ENCODE results near the gene DNAJB9.
A peak's percentile ranks its signal among the peaks of the same experiment; 100 is the strongest.
"Not testable (repeated sequence)": the region's sequence is repeated elsewhere in the genome, so short reads cannot be mapped to it uniquely, and the experiment has no call there.

Gene DNAJB9

DNA sequence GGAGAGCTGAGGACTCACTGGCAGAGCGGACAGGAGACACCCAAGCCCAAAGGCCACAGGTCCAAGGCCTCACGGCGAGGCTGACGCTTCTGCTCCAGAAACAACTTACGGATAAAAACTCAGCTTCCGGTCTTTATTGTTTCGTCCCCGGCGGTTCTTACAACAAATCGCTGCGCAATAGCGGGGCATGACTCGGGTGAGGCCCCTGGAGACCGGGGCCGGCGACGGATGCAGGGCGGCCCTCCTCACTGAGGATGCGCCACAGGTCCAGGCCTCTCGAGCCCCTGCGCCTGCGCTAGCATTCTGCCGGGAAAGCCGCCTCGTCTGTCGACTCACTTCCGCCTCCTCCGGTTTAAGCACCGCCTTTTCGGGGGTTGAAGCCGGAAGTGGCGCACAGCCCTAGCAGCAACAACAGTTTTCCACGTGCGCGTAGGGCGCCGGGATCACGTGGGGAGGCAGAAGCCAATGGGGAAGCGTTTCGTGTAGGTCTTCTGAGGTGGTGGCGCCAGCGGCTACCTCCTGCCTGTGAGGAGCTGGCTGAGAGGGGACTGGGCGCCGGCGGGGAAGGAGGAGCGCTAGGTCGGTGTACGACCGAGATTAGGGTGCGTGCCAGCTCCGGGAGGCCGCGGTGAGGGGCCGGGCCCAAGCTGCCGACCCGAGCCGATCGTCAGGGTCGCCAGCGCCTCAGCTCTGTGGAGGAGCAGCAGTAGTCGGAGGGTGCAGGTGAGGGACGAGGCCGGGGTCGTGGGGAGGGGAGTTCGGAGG is at the start of gene DNAJB9, which contains the start of gene THAP5:
DNAJB9 (plus strand) TSS at position 494 of the 765 bp plus-strand sequence. CDS start 1,853 bp downstream, outside the sequence.
THAP5 (minus strand) TSS at position 326 of the 765 bp plus-strand sequence; CDS start at position 189, 137 bp downstream.
- DNase-seq, result peak; percentile 96

DNA sequence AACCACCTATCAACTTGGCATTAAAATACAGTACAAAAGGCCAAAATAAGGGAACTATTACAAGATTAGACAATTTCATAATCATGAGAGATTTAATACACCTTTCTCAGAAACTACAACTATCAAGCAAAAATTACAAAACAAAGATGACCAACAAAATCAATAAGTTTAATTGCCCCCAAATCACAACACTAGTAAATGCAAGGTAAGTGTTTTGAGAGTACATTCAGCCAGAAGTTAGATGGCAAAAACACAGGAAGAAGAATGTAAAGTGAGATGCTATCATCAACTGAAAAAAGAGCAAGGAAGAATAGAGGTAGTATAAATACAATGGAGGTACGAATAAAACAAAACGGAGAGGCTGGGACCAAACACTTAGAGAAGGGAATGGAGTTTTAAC is 46.9 kb upstream of the DNAJB9 start:
- no peak for DNase-seq

DNA sequence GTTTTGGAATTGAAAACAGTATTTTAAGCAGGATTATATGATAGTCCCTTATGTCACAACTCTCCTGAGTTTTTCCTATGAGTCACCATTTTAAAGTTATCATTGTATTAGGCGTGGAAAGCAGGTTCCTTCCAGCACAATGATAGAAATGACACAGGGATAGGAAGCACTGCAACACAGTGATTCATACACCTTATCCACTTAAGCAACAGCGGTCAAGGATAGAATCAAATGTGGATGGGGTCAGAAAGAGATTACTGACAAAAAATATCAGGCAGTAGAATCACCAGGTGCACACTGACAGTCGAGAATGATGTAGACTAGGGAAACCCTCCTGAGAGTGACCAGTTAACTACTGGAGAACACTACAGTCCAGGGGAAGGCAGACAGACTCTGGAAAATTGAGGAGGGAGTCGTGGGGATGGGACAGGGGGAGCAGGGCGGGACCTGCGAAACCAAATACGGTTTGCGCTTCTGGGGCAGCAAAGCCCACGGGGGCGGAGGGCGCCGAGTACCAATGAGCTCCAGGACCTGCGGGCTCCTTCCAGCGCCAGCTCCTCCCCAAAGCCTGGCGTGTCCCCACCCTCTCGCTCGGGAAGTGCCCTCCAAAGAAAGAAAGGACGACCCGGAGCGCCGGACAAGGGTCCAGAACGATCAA is 44.2 kb upstream of the DNAJB9 start:
- DNase-seq, result peak; percentile 72

- DNase-seq, result peak; percentile 97
Observed at GRCh38 chr7:108525985-108526767, 43.5 kb upstream of the DNAJB9 start, which contains the start of gene PNPLA8. Gene PNPLA8 (minus strand): TSS chr7:108526135. CDS start chr7:108515491, 10,644 bp downstream.

DNA sequence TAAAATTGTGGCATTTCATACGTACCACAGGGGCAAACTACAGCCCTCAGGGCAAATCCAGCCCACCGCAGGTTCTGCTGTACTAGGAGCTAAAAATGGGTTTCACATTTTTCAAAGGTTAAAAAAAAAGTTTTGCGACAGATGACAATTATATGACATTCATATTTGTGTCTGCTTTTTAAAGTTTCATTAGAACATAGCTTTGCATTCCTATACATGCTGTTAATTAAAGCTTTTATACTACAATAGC is 43.0 kb upstream of the DNAJB9 start:
- no peak for DNase-seq

DNA sequence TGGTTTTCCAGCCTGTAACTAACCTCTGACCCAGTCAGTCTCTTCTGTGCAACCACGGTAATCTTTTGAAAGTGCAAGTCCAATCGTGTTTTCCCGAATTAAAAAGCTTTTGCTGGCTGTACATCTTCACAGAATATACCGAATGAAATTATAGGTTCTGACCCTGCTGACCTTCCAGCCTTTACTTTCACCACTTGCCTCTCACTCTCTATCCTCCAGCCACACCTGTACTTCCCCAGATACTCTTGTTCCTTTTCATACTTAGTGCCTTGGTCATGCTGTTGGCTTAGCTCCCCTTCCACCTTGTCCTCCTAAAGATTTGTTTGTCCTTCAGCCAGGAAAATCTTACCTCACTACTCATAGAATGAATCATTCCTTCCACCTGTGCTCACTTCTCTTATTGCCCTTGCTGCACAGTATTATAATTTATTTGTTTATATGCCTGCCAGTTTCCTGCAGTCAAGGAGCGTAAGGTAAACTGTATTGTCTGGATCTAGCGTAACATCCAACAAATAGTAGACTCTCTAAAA is 41.4 kb upstream of the DNAJB9 start:
- no peak for DNase-seq

- DNase-seq, result no peak
Observed at GRCh38 chr7:108529341-108529740, 40.3 kb upstream of the DNAJB9 start.

DNA sequence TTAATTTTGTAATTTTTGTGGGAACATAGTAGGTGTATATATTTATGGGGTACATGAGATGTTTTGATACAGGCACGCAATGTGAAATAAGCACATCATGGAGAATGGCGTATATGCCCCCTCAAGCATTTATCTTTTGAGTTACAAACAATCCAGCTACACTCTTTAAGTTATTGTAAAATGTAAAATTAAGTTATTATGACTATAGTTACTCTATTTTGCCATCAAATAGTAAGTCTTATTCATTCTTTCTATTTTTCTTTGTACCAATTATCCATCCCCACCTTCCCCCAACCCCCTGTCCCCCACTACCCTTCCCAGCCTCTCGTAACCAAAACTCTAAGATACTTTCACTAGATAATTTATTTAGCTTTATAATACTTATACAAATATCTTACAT is 36.0 kb upstream of the DNAJB9 start:
- no peak for DNase-seq

DNA sequence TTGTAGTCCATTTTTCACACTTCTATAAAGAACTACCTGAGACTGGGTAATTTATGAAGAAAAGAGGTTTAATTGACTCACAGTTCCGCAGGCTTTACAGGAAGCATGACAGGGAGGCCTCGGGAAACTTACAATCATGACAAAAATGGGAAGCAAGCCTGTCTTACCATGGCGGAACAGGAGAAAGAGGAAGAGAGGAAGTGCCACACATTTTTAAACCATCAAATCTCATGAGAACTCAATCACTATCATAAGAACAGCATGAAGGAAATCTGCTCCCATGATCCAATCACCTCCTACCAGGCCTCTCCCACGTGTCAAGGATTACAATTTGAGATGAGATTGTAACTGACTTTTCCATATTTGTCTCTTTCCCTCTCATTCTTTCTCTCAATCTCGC is 34.4 kb upstream of the DNAJB9 start:
- DNase-seq, result no peak

GRCh38 chr7:108535744-108536143 is 33.9 kb upstream of the DNAJB9 start:
- no peak for DNase-seq

DNA sequence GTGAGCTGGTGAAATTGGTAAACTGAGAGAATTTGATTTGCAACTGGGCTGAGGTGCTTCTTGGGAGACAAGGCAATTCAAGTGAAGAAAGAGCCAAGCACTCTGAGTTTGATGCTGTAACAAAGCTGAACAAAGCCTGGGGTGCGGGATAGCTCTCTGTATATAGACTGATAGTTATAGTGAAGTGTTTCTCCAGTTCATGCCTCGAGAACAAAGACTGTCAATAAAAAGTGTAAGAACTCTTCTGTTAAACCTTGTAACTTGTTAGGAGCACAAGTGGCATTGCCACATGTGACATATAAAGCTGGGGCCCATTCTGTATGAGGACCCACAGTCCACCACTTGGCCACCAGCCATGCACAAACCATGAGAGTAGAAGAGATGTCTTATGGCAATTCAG is 32.4 kb upstream of the DNAJB9 start:
- DNase-seq, result no peak

DNA sequence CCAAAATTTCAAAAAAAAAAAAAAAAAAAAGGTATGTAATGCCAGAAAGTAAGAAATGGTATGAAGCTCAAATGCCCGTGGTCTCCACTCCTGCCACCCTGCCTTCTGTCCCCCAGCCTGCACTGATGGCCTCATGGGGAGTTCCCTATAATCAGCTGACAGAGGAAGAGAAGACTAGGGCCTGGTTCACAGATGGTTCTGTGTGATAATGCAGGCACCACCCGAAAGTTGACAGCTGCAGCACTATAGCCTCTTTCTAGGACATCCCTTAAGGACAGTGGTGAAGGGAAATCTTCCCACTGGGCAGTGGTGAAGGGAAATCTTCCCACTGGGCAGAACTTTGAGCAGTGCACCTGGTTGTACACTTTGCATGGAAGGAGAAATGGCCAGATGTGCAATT is 31.4 kb upstream of the DNAJB9 start:
- not testable (repeated sequence) for DNase-seq

DNA sequence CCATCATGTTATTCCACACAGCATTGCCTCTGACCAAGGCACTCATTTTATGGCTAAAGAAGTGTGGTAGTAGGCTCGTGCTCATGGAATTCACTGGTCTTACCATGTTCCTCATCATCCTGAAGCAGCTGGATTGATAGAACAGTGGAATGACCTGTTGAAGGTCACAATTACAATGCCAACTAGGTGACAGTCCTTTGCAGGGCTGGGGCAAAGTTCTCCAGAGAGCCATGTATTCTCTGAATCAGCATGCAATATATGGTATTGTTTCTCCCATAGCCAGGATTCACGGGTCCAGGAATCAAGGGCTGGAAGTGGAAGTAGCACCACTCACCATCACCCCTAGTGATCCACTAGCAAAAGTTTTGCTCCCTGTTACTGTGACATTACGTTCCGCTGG is 31.0 kb upstream of the DNAJB9 start:
- not testable (repeated sequence) for DNase-seq

GRCh38 chr7:108541478-108541877 is 28.2 kb upstream of the DNAJB9 start:
- DNase-seq, result no peak

- DNase-seq, result not testable (repeated sequence)
Observed at GRCh38 chr7:108548141-108548896, 21.4 kb upstream of the DNAJB9 start.

GRCh38 chr7:108556665-108557064 is 13.0 kb upstream of the DNAJB9 start:
- DNase-seq, result not testable (repeated sequence)

DNA sequence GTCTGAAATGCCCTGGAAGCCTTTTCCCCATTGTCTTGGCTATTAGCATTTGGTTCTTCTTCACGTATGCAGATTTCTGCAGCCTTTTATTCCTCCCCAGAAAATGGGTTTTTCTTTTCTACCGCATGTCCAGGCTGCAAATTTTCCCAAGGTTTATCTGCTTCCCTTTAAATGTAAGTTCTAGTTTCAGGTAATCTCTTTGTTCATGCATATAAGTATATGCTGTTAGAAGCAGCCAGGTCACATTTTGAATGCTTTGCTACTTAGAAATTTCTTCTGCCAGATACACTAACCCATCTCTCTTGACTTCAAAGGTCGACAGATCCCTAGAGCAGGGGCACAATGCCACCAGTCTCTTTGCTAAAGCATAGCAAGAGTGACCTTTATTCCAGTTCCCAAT is 12.5 kb upstream of the DNAJB9 start:
- no peak for DNase-seq

DNA sequence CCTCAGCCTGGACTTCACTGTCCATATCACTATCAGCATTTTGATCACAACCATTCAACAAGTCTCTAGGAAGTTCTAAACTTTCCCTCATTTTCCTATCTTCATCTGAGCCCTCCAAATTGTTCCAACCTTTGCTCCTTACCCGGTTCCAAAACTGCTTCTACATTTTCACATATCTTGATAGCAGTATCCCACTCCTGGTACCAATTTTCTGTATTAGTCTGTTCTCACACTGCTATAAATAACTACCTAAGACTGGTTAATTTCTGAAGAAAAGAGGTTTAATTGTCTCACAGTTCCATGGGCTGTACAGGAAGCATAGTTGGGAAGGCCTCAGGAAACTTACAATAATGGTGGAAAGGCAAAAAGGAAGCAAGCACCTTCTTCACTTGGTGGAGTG is 12.1 kb upstream of the DNAJB9 start:
- no peak for DNase-seq

GRCh38 chr7:108559253-108559652 is 10.4 kb upstream of the DNAJB9 start:
- DNase-seq, result no peak

DNA sequence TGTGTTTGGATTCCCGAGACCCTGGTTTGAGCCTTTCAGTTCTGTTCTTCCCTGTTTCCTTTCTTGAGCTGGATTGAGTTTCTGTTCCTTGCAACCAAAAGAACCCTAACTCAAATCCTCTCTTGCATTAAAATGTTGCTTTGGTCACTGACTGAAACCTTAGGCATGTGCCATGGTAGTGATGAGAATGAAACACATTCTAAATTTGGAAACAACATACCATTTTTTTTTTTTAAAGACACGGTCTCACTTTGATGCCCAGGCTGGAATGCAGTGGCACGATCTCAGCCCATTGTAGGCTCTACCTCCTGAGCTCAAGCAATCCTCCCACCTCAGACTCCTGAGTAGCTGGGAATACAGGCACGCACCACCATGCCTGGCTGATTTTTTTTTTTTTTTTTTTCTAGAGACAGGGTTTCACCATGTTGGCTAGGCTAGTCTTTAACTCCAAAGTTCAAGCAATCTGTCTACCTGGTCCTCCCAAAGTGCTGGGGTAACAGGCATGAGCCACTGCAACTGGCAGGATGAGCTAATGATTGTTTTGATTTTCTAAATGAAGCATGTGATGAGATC is 8.5 kb upstream of the DNAJB9 start:
- no peak for DNase-seq

DNA sequence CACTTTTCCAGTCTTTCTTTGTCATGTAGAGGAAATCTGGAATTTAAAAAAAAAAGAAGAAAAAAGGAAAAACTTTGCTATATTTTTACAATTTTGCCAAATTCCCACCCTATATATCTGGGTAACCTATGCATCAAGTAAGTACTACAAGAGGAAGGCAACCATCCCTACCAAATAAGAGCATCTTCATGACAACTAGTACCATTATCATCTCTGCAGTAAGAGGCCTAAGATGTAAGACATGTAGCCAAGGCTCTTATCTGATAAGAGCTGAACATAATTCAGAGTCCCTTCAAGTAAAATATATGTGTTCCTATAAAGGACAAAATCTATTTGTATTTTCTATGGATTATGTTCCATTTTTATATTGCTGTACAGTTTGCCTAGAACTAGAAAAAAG is 3.7 kb upstream of the DNAJB9 start:
- DNase-seq, result no peak

DNA sequence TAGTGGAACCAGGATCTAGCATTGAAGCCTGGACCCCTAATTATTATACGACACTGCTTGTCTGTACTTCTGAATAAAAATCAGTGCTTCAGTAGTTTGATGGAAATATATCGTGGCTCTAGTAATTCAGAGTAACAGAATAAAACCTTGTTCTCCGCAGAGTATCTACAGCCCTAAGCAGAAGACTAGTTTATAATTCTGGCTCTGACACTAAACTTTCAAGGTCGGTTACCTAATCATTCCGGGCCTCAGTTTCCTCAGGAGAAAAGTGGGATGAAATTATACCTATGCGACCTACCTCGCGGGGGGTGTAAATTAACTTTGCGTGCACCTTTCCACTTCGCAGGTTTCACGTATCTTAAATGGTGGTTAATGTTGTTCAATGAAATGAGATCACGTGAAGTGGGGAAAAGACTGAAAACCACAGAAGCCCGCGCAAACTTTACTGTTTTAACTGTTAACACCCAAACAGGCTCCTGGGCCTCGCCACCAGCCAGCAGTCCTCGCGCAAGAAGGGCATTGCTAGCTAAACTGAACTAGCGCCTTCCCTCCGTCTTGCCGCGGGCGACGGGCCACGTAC is 783 bp upstream of the DNAJB9 start:
- DNase-seq, result no peak

All from amniotic stem cell (primary cell).